ENCODE results near the gene TAPBP.
"Not testable (repeated sequence)": the region's sequence is repeated elsewhere in the genome, so short reads cannot be mapped to it uniquely, and the experiment has no call there.

The TAPBP gene

DNA sequence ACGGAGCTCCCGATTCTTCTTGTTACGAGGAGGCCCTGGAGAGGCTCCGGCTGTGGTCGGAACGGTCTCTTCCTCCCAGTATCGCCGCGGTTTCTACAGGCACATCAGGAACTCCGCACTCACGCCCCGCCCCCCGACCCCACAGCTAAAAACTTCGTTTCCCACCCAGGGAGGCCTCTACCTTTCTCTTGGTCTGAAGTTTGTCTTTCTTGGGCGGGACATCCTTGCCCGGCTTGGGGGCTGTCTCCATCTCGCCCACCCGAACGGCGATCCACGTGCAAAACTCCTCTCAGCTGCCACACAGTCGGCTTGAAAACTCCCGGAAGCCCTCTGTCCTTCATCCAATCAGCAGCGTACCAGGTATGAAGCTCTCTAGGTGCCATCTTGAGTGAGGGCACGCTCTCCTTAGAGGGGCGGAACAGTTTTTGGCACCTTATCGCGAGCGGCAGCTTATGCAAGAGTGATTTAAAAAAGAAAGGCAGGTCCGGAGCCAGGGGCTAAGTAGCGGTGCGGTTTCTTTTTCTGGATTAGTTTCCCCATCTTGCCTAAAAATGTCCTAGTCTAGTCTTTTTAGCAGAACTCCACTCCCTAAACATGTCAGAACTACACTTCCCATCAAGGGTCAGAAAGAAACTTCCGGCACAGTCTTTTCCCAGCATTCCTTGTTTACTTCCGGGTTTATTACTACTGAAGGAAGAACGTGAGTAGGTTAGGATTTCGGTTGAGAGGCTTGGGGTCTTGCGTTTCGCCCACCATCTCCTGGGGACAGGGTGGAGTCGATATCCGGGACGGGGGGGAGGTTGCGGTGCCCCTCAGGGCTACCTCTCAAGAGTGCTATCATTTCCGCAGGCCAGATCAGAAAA is 24.7 kb downstream of the TAPBP start, which contains the start of the genes PFDN6 and WDR46:
Gene PFDN6 (plus strand): TSS at position 681 of the 863 bp plus-strand sequence. CDS start 256 bp downstream, outside the sequence.
Gene WDR46 (minus strand): TSS at position 319 of the 863 bp plus-strand sequence. CDS start 69 bp downstream, at position 250.
- peak within 1 kb of the TSS; percentile 72 for H3K4me3 ChIP-seq (ENCODE audit: low read depth, low read length)
- TF ChIP-seq CTCF (IDR thresholded peaks at IDR 0.05; ENCODE audit: low read depth, low read length, missing control alignments) = no peak
- in situ Hi-C loops (cut with HindIII; ENCODE audit: low sequenced_read_pairs) = no loop called here
- peak; percentile 76 for DNase-seq (ENCODE audit: low read depth)

- in situ Hi-C loops (cut with HindIII; ENCODE audit: low sequenced_read_pairs) = no loop called here
- peak overlapping the region; percentile 72 for H3K4me3 ChIP-seq (ENCODE audit: low read depth, low read length)
- no peak for DNase-seq (ENCODE audit: low read depth)
- no peak for TF ChIP-seq CTCF (IDR thresholded peaks at IDR 0.05; ENCODE audit: low read depth, low read length, missing control alignments)
These were observed 25.5 kb downstream of the TAPBP start for GRCh38 chr6:33288141-33288920.

- in situ Hi-C loops (cut with HindIII; ENCODE audit: low sequenced_read_pairs) = no loop called here
- no peak overlapping the region for H3K4me3 ChIP-seq (ENCODE audit: low read depth, low read length)
- TF ChIP-seq CTCF (IDR thresholded peaks at IDR 0.05; ENCODE audit: low read depth, low read length, missing control alignments) = no peak
- no peak for DNase-seq (ENCODE audit: low read depth)
These were observed 26.6 kb downstream of the TAPBP start for GRCh38 chr6:33286946-33287914.

DNA sequence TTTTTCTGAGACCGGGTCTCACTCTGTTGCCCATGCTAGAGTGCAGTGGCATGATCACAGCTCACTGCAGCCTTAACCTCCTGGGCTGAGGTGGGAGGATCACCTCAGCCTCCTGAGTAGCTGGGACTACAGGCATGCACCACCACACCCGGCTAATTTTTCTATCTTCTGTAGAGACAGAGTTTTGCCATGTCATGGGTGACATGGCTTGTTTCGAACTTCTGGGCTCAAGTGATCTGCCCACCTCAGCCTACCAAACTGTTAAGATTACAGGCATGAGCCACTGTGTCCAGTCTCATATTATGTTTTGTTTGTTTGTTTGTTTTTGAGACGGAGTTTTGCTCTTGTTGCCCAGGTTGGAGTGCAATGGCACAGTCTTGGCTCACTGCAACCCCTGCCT is 28.7 kb downstream of the TAPBP start:
- H3K4me3 ChIP-seq (ENCODE audit: low read depth, low read length); in situ Hi-C loops (cut with HindIII; ENCODE audit: low sequenced_read_pairs); DNase-seq (ENCODE audit: low read depth): not testable (repeated sequence)

GRCh38 chr6:33280539-33280938 is 33.3 kb downstream of the TAPBP start:
- no peak overlapping the region for H3K4me3 ChIP-seq (ENCODE audit: low read depth, low read length)
- in situ Hi-C loops (cut with HindIII; ENCODE audit: low sequenced_read_pairs) = no loop called here
- TF ChIP-seq CTCF (IDR thresholded peaks at IDR 0.05; ENCODE audit: low read depth, low read length, missing control alignments) = no peak
- DNase-seq (ENCODE audit: low read depth) = no peak

DNA sequence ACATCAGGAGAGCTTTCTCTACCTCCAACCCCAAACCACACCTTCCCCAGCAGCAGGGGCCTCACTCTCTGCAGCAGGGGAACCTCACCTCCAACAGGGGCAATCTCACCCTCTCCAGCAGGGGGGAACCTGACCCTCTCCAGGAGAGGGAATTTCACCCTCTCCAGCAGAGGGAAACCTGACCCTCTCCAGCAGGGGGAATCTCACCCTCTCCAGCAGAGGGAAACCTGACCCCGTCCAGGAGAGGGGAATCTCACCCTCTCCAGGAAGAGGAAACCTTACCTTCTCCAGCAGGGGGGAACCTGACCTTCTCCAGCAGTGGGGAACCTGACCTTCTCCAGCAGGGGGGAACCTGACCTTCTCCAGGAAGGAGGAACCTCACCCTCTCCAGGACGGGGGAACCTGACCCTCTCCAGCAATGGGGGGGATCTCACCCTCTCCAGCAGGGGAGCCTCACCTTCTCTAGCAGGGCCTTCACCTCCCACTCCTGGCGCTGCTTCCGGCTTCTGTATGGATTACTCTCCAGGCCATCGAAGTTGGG is 33.8 kb downstream of the TAPBP start:
- TF ChIP-seq CTCF (IDR thresholded peaks at IDR 0.05; ENCODE audit: low read depth, low read length, missing control alignments) = peak; percentile 68
- in situ Hi-C loops (cut with HindIII; ENCODE audit: low sequenced_read_pairs) = no loop called here
- no peak for DNase-seq (ENCODE audit: low read depth)
- no peak overlapping the region for H3K4me3 ChIP-seq (ENCODE audit: low read depth, low read length)
